ENCODE measurements around the gene IL1A.

The IL1A gene

GRCh38 chr2:112724591-112725525, 59.4 kb downstream of the IL1A start:
- DNase-seq = no peak

DNA sequence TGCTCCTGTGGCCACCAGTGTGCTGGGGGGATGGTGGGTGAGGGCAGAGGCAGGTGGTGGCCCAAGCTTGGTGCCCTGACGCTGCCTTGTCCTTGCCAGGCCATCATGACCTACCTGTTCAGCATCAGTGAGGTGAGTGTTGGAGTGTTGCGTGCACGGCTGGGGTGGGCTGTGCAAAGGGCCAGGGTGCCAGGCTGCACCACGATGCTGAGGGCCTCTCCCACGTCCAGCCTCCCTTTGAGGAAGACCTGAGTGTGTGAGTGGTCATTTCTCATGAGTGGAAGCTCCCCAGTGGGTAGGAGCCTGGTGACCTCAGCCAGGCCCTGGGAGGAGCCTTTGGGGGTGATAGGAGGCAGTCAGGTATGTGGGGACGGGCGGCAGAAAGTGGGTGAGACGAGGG, 60.3 kb downstream of the IL1A start:
- DNase-seq = no peak
